HepG2 (cell line): ENCODE measurements around the gene PLSCR5. TPM values are rescaled to one million over a fixed set of nuclear protein-coding genes. Genes with fewer than 3 reads are reported as not detected.

Experiments used
- ARNTL ChIP-seq: sonication (generic); formaldehyde crosslinking; IDR thresholded peaks from 2 replicates; pipeline ENCODE4 v1.4.0; 2020; ENCODE audit warnings: mild to moderate bottlenecking, missing genetic modification reagents
- BCL6 ChIP-seq: IDR thresholded peaks from 2 replicates; pipeline ENCODE4 v1.6.1; 2016; ENCODE audit warnings: missing genetic modification reagents, missing compliant biosample characterization
- GABPA ChIP-seq, 2 experiments: IDR thresholded peaks; 2 replicates each; pipeline ENCODE4 v1.6.1; 2011 to 2016; ENCODE audit warnings: low read depth in 2 of 2, low read length in 1 of 2, missing biosample characterization in 1 of 2, missing genetic modification characterization in 1 of 2
- GATAD2A ChIP-seq: IDR thresholded peaks from 2 replicates; pipeline ENCODE4 v1.6.1; 2016
- HDAC6 ChIP-seq: fragments of 200-600 bp; sonication (generic); IDR thresholded peaks from 2 replicates; pipeline ENCODE4 v1.7.0; 2017; ENCODE audit warnings: mild to moderate bottlenecking, antibody characterized with exemption, low read length, low read depth
- HOMEZ ChIP-seq: IDR thresholded peaks from 2 replicates; pipeline ENCODE4 v1.6.1; 2016; ENCODE audit warnings: low read depth
- IRF2 ChIP-seq: IDR thresholded peaks from 2 replicates; pipeline ENCODE4 v1.6.1; 2018; ENCODE audit warnings: missing genetic modification reagents, missing compliant biosample characterization
- JARID2 ChIP-seq: sonication (generic); formaldehyde crosslinking; IDR thresholded peaks from 2 replicates; pipeline ENCODE4 v1.8.1; 2023; ENCODE audit warnings: missing genetic modification reagents, inconsistent platforms; ENCODE audit not compliant: insufficient replicate concordance
- MXI1 ChIP-seq: IDR thresholded peaks from 3 replicates; pipeline ENCODE4 v1.6.1; 2012; ENCODE audit warnings: low read depth, low read length, inconsistent platforms, borderline replicate concordance
- RAD51 ChIP-seq: fragments of 450-650 bp; IDR thresholded peaks from 2 replicates; pipeline ENCODE4 v1.6.1; 2016; ENCODE audit warnings: borderline replicate concordance
- SMAD9 ChIP-seq: sonication (generic); formaldehyde crosslinking; IDR thresholded peaks from 2 replicates; pipeline ENCODE4 v1.5.1; 2020; ENCODE audit warnings: mild to moderate bottlenecking, missing genetic modification reagents
- SNAI1 ChIP-seq: sonication (generic); formaldehyde crosslinking; IDR thresholded peaks from 2 replicates; pipeline ENCODE4 v1.5.0; 2020; ENCODE audit warnings: mild to moderate bottlenecking, missing genetic modification reagents, borderline replicate concordance
- TFAP4 ChIP-seq: sonication (generic); IDR thresholded peaks from 2 replicates; pipeline ENCODE4 v1.6.1; 2016; ENCODE audit warnings: low read depth, borderline replicate concordance
- TOE1 ChIP-seq: sonication (generic); formaldehyde crosslinking; IDR thresholded peaks from 2 replicates; pipeline ENCODE4 v1.4.0; 2020; ENCODE audit warnings: mild to moderate bottlenecking, missing genetic modification reagents
- ZFP82 ChIP-seq: sonication (generic); formaldehyde crosslinking; IDR thresholded peaks from 2 replicates; pipeline ENCODE4 v1.5.1; 2020; ENCODE audit warnings: mild to moderate bottlenecking, missing genetic modification reagents, borderline replicate concordance
- ZNF10 ChIP-seq: sonication (generic); formaldehyde crosslinking; IDR thresholded peaks from 2 replicates; pipeline ENCODE4 v1.4.0; 2020; ENCODE audit warnings: mild to moderate bottlenecking, low read depth, missing genetic modification reagents, borderline replicate concordance
- ZNF367 ChIP-seq: sonication (generic); formaldehyde crosslinking; IDR thresholded peaks from 2 replicates; pipeline ENCODE4 v1.4.0; 2020; ENCODE audit warnings: missing genetic modification reagents, borderline replicate concordance
- ZNF609 ChIP-seq: sonication (generic); formaldehyde crosslinking; IDR thresholded peaks from 2 replicates; pipeline ENCODE4 v1.4.0; 2020; ENCODE audit warnings: mild to moderate bottlenecking, missing genetic modification reagents, borderline replicate concordance
- ZNF614 ChIP-seq: IDR thresholded peaks from 2 replicates; pipeline ENCODE4 v1.6.1; 2018; ENCODE audit warnings: missing biosample characterization, missing genetic modification reagents, inconsistent platforms, borderline replicate concordance
- ZNF691 ChIP-seq: sonication (generic); formaldehyde crosslinking; IDR thresholded peaks from 2 replicates; pipeline ENCODE4 v1.4.0; 2020; ENCODE audit warnings: missing genetic modification reagents, low read depth, mild to moderate bottlenecking, borderline replicate concordance
- ZNF800 ChIP-seq: sonication (generic); formaldehyde crosslinking; IDR thresholded peaks from 2 replicates; pipeline ENCODE4 v1.4.0; 2020; ENCODE audit warnings: missing genetic modification reagents
- polyA plus RNA-seq, 8 experiments: library from polyadenylated mRNA; depleted of rRNA in 3 of 8; stranded (reverse) in 7 of 8; unstranded in 1 of 8; fragments of >200 nt; fragmentation: Illumina TruSeq in 4 of 8; extraction: Trizol in 4 of 8; gene quantifications; 2 replicates each; pipeline versions ENCODE4 v1.2.1 to v1.2.3, GENCODE V29; 2011 to 2016; ENCODE audit warnings: low read depth in 4 of 8, missing spikeins in 1 of 8, mixed read lengths in 1 of 8; ENCODE audit not compliant: insufficient read depth in 1 of 8
- total RNA-seq, 5 experiments: library from RNA; depleted of rRNA; stranded (reverse); fragments of >200 nt; fragmentation: Illumina TruSeq; extraction: Trizol; gene quantifications; 2 replicates each; pipeline ENCODE4 v1.2.3, GENCODE V29; 2016; ENCODE audit warnings: low read depth in 1 of 5

PLSCR5 gene
- total and polyA plus RNA-seq, 2 of the 13 experiments (the other 11 are each of a cell fraction or from before 2014, with no cell fraction given): 0.50 TPM; not detected in 1

- TF ChIP-seq HDAC6 (no peak), ZNF10 (CRISPR knock-in tag) (no peak), ZNF800 (CRISPR knock-in tag) (0 out of 2 replicates have a peak, but pooled peaks have one; percentile 63), IRF2 (CRISPR knock-in tag) (peak; percentile 77; the same call in 1 of the 2 replicates), SMAD9 (CRISPR knock-in tag) (no peak), ZNF609 (CRISPR knock-in tag) (peak; percentile 91), ARNTL (peak; percentile 47; the same call in 1 of the 2 replicates), MXI1 (no peak), TOE1 (CRISPR knock-in tag) (no peak), SNAI1 (CRISPR knock-in tag) (no peak), GABPA (IDR thresholded peaks at IDR 0.05; ENCODE audit: low read depth, low read length) (no peak), GABPA (CRISPR knock-in tag; IDR thresholded peaks at IDR 0.05; ENCODE audit: low read depth) (no peak), BCL6 (CRISPR knock-in tag) (peak; percentile 94), ZNF691 (CRISPR knock-in tag) (no peak), RAD51 (no peak), JARID2 (CRISPR knock-in tag) (no peak), HOMEZ (CRISPR knock-in tag) (peak; percentile 85), ZNF614 (CRISPR knock-in tag) (peak; percentile 71), GATAD2A (peak; percentile 96), ZFP82 (CRISPR knock-in tag) (no peak), TFAP4 (peak; percentile 79), ZNF367 (CRISPR knock-in tag) (no peak)
These were observed 32.7 kb upstream of the PLSCR5 start (continued) for GRCh38 chr3:146637871-146638270.
